Suprapubic skin (tissue), 3 donors: ENCODE measurements around the gene MMADHC.

Experiments
- CTCF ChIP-seq, 2 donors: fragments of 200-600 bp in 1 of 2; fragments of 450-650 bp in 1 of 2; sonication (generic) in 1 of 2; IDR thresholded peaks; one replicate each; pipeline ENCODE4 v1.5.1; 2016 to 2019; ENCODE audit warnings: antibody characterized with exemption in 2 of 2, mild to moderate bottlenecking in 1 of 2, moderate library complexity in 1 of 2
- POLR2AphosphoS5 ChIP-seq, 3 donors: sonication (generic); formaldehyde crosslinking; IDR thresholded peaks; one replicate each; pipeline ENCODE4 v1.6.1; 2017; ENCODE audit warnings: antibody characterized with exemption in 3 of 3

- TF ChIP-seq POLR2AphosphoS5 (IDR thresholded peaks at IDR 0.05) = no peak
- TF ChIP-seq CTCF (IDR thresholded peaks at IDR 0.05) = no peak
Measured at GRCh38 chr2:149538138-149538833, 49.3 kb downstream of the MMADHC start.
